Neural progenitor cell (in vitro differentiated cells): ENCODE data around the gene CYP3A5.

Experiments
- EZH2 ChIP-seq: fragments of 200-600 bp; sonication (generic); IDR thresholded peaks from 2 replicates; pipeline ENCODE4 v1.6.1; 2017; ENCODE audit warnings: antibody characterized with exemption, mild to moderate bottlenecking, moderate library complexity
- EZH2phosphoT487 ChIP-seq: fragments of 200-600 bp; sonication (generic); IDR thresholded peaks from 2 replicates; pipeline ENCODE4 v1.6.1; 2017; ENCODE audit warnings: antibody characterized with exemption
- TF ChIP-seq, protein P1 (sequence below): fragments of 200-600 bp; sonication (generic); IDR thresholded peaks from 2 replicates; pipeline ENCODE4 v1.5.1; 2017; ENCODE audit warnings: antibody characterized with exemption, mild to moderate bottlenecking

DNA sequence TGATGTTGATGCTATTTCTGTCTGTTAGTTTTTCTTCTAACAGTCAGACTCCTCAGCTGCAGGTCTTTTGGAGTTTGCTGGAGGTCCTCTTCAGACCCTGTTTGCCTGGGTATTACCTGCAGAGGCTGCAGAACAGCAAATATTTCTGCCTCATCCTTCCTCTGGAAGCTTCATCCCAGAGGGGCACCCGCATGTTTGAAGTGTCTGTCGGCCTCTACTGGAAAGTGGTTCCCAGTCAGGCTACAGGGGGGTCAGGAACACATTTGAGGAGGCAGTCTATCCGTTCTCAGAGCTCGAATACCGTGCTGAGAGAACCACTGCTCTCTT lies 13.3 kb upstream of the CYP3A5 start:
- TF ChIP-seq, protein P1, sequence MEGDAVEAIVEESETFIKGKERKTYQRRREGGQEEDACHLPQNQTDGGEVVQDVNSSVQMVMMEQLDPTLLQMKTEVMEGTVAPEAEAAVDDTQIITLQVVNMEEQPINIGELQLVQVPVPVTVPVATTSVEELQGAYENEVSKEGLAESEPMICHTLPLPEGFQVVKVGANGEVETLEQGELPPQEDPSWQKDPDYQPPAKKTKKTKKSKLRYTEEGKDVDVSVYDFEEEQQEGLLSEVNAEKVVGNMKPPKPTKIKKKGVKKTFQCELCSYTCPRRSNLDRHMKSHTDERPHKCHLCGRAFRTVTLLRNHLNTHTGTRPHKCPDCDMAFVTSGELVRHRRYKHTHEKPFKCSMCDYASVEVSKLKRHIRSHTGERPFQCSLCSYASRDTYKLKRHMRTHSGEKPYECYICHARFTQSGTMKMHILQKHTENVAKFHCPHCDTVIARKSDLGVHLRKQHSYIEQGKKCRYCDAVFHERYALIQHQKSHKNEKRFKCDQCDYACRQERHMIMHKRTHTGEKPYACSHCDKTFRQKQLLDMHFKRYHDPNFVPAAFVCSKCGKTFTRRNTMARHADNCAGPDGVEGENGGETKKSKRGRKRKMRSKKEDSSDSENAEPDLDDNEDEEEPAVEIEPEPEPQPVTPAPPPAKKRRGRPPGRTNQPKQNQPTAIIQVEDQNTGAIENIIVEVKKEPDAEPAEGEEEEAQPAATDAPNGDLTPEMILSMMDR: no peak
- TF ChIP-seq EZH2phosphoT487 (no peak), EZH2 (no peak)
